GM19351 (cell line): Measurements from ENCODE around the gene C1QTNF2.
A peak's percentile ranks its signal among the peaks of the same experiment; 100 is the strongest.

Experiments used
- ATAC-seq: cut with Tn5 transposase; IDR thresholded peaks from one replicate; pipeline ENCODE4 v1.9.1; 2021; ENCODE audit warnings: mild to moderate bottlenecking, moderate library complexity; ENCODE audit not compliant: unreplicated experiment

Gene C1QTNF2

GRCh38 chr5:160369990-160370712, at the start of gene C1QTNF2:
C1QTNF2 (minus strand) TSS chr5:160370626; CDS start chr5:160355011, 15,615 bp downstream.
- peak; percentile 66 for ATAC-seq

- no peak for ATAC-seq
Measured at GRCh38 chr5:160420331-160420610, 49.8 kb upstream of the C1QTNF2 start.

GRCh38 chr5:160419458-160420330, 49.3 kb upstream of the C1QTNF2 start:
- ATAC-seq = peak; percentile 32

- peak; percentile 62 for ATAC-seq
Measured at GRCh38 chr5:160418561-160419457, 48.4 kb upstream of the C1QTNF2 start, which contains the start of gene SLU7. SLU7 (minus strand) TSS chr5:160419081; CDS start chr5:160415294, 3,787 bp downstream.

- peak; percentile 84 for ATAC-seq
Measured at GRCh38 chr5:160399402-160400353, 29.3 kb upstream of the C1QTNF2 start, which contains the start of gene FAM200C. FAM200C (minus strand) TSS chr5:160400054; CDS start chr5:160395490, 4,564 bp downstream.

GRCh38 chr5:160398806-160399205, 28.4 kb upstream of the C1QTNF2 start:
- ATAC-seq = no peak

- ATAC-seq = no peak
Measured at GRCh38 chr5:160397492-160397891, 27.1 kb upstream of the C1QTNF2 start.

GRCh38 chr5:160395111-160395510, 24.7 kb upstream of the C1QTNF2 start:
- no peak for ATAC-seq

GRCh38 chr5:160390787-160391696, 20.6 kb upstream of the C1QTNF2 start:
- peak; percentile 56 for ATAC-seq

- no peak for ATAC-seq
Measured at GRCh38 chr5:160387445-160387844, 17.0 kb upstream of the C1QTNF2 start.

GRCh38 chr5:160385496-160385895, 15.1 kb upstream of the C1QTNF2 start:
- no peak for ATAC-seq

- ATAC-seq = no peak
Measured at GRCh38 chr5:160384681-160385080, 14.3 kb upstream of the C1QTNF2 start.

GRCh38 chr5:160382346-160382745, 11.9 kb upstream of the C1QTNF2 start:
- no peak for ATAC-seq

GRCh38 chr5:160380041-160380440, 9.6 kb upstream of the C1QTNF2 start:
- no peak for ATAC-seq

- ATAC-seq = no peak
Measured at GRCh38 chr5:160379511-160379910, 9.1 kb upstream of the C1QTNF2 start.

- no peak for ATAC-seq
Measured at GRCh38 chr5:160378330-160378729, 7.9 kb upstream of the C1QTNF2 start.

GRCh38 chr5:160377651-160378050, 7.2 kb upstream of the C1QTNF2 start:
- ATAC-seq = no peak

- no peak for ATAC-seq
Measured at GRCh38 chr5:160376416-160376815, 6.0 kb upstream of the C1QTNF2 start.

GRCh38 chr5:160375701-160376100, 5.3 kb upstream of the C1QTNF2 start:
- no peak for ATAC-seq
